Measurements from ENCODE around the gene ZRANB2.

Gene ZRANB2

GRCh38 chr1:71068325-71069240 is 12.3 kb downstream of the ZRANB2 start:
- DNase-seq = no peak

- no peak for DNase-seq
Observed at GRCh38 chr1:71054791-71055190, 26.0 kb downstream of the ZRANB2 start.

GRCh38 chr1:71054281-71054731 is 26.5 kb downstream of the ZRANB2 start:
- DNase-seq = no peak

GRCh38 chr1:71053758-71054157 is 27.1 kb downstream of the ZRANB2 start:
- DNase-seq = no peak

- no peak for DNase-seq
Observed at GRCh38 chr1:71053146-71053545, 27.7 kb downstream of the ZRANB2 start.

- peak; percentile 66 for DNase-seq
Observed at GRCh38 chr1:71049951-71050598, 30.8 kb downstream of the ZRANB2 start.

- peak; percentile 21 for DNase-seq
Observed at GRCh38 chr1:71047635-71048607, 32.9 kb downstream of the ZRANB2 start, which contains the start of gene PTGER3. PTGER3 (minus strand) TSS chr1:71047816; CDS start chr1:71047577, 239 bp downstream.

- DNase-seq = peak; percentile 9
Observed at GRCh38 chr1:71046891-71047634, 33.8 kb downstream of the ZRANB2 start.

GRCh38 chr1:71045463-71046028 is 35.3 kb downstream of the ZRANB2 start:
- no peak for DNase-seq

- DNase-seq = no peak
Observed at GRCh38 chr1:71044833-71045232, 36.0 kb downstream of the ZRANB2 start.

GRCh38 chr1:71043065-71043464 is 37.8 kb downstream of the ZRANB2 start:
- no peak for DNase-seq

GRCh38 chr1:71041806-71042205 is 39.0 kb downstream of the ZRANB2 start:
- no peak for DNase-seq

GRCh38 chr1:71039661-71040262 is 41.1 kb downstream of the ZRANB2 start:
- no peak for DNase-seq

- DNase-seq = no peak
Observed at GRCh38 chr1:71038942-71039341, 41.9 kb downstream of the ZRANB2 start.

- no peak for DNase-seq
Observed at GRCh38 chr1:71037829-71038620, 42.8 kb downstream of the ZRANB2 start.

- DNase-seq = no peak
Observed at GRCh38 chr1:71037066-71037465, 43.8 kb downstream of the ZRANB2 start.

- no peak for DNase-seq
Observed at GRCh38 chr1:71033136-71033535, 47.7 kb downstream of the ZRANB2 start.

GRCh38 chr1:71031426-71031825 is 49.4 kb downstream of the ZRANB2 start:
- DNase-seq = no peak

GRCh38 chr1:71030026-71030425 is 50.8 kb downstream of the ZRANB2 start:
- no peak for DNase-seq

- DNase-seq = no peak
Observed at GRCh38 chr1:71028981-71029380, 51.9 kb downstream of the ZRANB2 start.
